ENCODE measurements around the gene RGSL1. TPM values are rescaled to one million over a fixed set of nuclear protein-coding genes. Genes with fewer than 3 reads are reported as not detected.

RGSL1 gene
- total and polyA plus RNA-seq, 9 of the 15 experiments (the other 6 are each of a cell fraction or from before 2014, with no cell fraction given), result 0.03 TPM; not detected in 8

DNA sequence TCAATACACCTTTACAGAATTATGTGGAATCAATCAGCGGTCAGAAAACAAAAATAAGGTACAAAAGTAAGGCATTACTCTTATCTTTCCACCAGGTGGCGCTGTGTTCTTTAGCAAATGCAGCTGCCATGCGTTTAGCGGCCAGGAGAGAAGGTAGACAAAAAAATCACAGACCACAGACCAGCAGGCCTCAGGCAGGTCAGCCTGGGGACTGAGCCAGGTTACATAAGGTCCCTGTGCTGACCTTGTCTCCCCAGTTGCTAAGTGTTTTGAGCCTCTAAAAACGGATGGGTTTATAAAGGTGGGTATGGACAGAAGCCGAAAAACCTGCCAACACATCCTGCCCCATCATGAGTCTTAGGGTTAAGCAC is 151.5 kb downstream of the RGSL1 start:
- Histone ChIP-seq H4K20me1 (replicated peaks; ENCODE audit: control insufficient read depth, insufficient read depth, low read length) (no peaks in the 10 kb centered on the region), H3K9me1 (ENCODE audit: control insufficient read depth, insufficient read depth, low read length) (no peaks in the 10 kb centered on the region), H3K27me3 (ENCODE audit: control insufficient read depth in 2 of 2, insufficient read depth in 2 of 2, low read length in 2 of 2) (peaks cover 2 to 21% of the 10 kb centered on the region in 2 experiments; a peak in 3 of 5 replicates), H3K79me2 (ENCODE audit: control insufficient read depth, insufficient read depth, low read length) (no peaks in the 10 kb centered on the region), H3K36me3 (ENCODE audit: control insufficient read depth, insufficient read depth, low read length) (no peaks in the 10 kb centered on the region), H3K4me1 (replicated peaks in 1 of 2; ENCODE audit: control insufficient read depth in 2 of 2, insufficient read depth in 2 of 2, low read length in 2 of 2) (peaks cover 9 to 13% of the 10 kb centered on the region in 2 experiments; a peak in 4 of 5 replicates), H3K4me3 (no peak overlapping the region), H3K9me3 (replicated peaks; ENCODE audit: control insufficient read depth, insufficient read depth, low read depth, low read length) (no peaks in the 10 kb centered on the region), H3K27ac (ENCODE audit: extremely low read depth, low read depth, low read length) (no peak overlapping the region), H2AFZ (ENCODE audit: low read depth, low read length) (no peak overlapping the region), H3K9ac (ENCODE audit: insufficient read depth in 1 of 2, low read depth in 2 of 2, low read length in 2 of 2) (no peak overlapping the region), H3K4me2 (ENCODE audit: insufficient read depth, low read length) (no peak overlapping the region)
- ChIA-PET CTCF (ENCODE audit: low intra/inter-chr PET ratio) (interaction anchor here (0.6 to 4.5 kb wide), 6 partner anchors 15 to 517 kb away, joined by 3 to 53 read pairs (median 14); no protein-coding TSS in a partner anchor), POLR2A (interaction anchor here (0.7 to 1.4 kb wide), 5 partner anchors 13 to 1012 kb away, joined by 3 to 6 read pairs (median 4); partner anchors contain the start of gene RNASEL)
- DNase-seq (ENCODE audit: extremely low read depth in 1 of 4, low spot score in 3 of 4) (peak; percentile 69 to 90 (median 75)), FAIRE-seq (peak; percentile 96), ATAC-seq (peak; percentile 48)
- intact Hi-C loops (cut with micrococcal nuclease), result loop anchor here (1.0 kb wide), 2 partner anchors 181 to 205 kb away; no protein-coding TSS in a partner anchor
- in situ Hi-C loops (cut with MboI), result no loop called here
- WGBS (ENCODE audit: insufficient coverage, low coverage, missing lambda C conversion rate), result 13% methylated on average over 6 of the region's 6 CpGs
- BruUV-seq (replicated peaks), result no TSS peak
- TF ChIP-seq, protein P1, sequence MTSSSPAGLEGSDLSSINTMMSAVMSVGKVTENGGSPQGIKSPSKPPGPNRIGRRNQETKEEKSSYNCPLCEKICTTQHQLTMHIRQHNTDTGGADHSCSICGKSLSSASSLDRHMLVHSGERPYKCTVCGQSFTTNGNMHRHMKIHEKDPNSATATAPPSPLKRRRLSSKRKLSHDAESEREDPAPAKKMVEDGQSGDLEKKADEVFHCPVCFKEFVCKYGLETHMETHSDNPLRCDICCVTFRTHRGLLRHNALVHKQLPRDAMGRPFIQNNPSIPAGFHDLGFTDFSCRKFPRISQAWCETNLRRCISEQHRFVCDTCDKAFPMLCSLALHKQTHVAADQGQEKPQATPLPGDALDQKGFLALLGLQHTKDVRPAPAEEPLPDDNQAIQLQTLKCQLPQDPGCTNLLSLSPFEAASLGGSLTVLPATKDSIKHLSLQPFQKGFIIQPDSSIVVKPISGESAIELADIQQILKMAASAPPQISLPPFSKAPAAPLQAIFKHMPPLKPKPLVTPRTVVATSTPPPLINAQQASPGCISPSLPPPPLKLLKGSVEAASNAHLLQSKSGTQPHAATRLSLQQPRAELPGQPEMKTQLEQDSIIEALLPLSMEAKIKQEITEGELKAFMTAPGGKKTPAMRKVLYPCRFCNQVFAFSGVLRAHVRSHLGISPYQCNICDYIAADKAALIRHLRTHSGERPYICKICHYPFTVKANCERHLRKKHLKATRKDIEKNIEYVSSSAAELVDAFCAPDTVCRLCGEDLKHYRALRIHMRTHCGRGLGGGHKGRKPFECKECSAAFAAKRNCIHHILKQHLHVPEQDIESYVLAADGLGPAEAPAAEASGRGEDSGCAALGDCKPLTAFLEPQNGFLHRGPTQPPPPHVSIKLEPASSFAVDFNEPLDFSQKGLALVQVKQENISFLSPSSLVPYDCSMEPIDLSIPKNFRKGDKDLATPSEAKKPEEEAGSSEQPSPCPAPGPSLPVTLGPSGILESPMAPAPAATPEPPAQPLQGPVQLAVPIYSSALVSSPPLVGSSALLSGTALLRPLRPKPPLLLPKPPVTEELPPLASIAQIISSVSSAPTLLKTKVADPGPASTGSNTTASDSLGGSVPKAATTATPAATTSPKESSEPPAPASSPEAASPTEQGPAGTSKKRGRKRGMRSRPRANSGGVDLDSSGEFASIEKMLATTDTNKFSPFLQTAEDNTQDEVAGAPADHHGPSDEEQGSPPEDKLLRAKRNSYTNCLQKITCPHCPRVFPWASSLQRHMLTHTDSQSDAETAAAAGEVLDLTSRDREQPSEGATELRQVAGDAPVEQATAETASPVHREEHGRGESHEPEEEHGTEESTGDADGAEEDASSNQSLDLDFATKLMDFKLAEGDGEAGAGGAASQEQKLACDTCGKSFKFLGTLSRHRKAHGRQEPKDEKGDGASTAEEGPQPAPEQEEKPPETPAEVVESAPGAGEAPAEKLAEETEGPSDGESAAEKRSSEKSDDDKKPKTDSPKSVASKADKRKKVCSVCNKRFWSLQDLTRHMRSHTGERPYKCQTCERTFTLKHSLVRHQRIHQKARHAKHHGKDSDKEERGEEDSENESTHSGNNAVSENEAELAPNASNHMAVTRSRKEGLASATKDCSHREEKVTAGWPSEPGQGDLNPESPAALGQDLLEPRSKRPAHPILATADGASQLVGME (CRISPR knock-in tag; IDR thresholded peaks at IDR 0.05), result no peak
- TF ChIP-seq, protein P2, sequence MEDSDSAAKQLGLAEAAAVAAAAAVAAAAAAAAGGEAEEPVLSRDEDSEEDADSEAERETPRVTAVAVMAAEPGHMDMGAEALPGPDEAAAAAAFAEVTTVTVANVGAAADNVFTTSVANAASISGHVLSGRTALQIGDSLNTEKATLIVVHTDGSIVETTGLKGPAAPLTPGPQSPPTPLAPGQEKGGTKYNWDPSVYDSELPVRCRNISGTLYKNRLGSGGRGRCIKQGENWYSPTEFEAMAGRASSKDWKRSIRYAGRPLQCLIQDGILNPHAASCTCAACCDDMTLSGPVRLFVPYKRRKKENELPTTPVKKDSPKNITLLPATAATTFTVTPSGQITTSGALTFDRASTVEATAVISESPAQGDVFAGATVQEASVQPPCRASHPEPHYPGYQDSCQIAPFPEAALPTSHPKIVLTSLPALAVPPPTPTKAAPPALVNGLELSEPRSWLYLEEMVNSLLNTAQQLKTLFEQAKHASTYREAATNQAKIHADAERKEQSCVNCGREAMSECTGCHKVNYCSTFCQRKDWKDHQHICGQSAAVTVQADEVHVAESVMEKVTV (CRISPR knock-in tag; IDR thresholded peaks at IDR 0.05), result peak; percentile 97
- TF ChIP-seq ARID2 (IDR thresholded peaks at IDR 0.05) (peak; percentile 81), HNRNPL (IDR thresholded peaks at IDR 0.05; ENCODE audit: low read depth, low read length) (no peak), ZZZ3 (IDR thresholded peaks at IDR 0.05) (no peak), MYBL2 (IDR thresholded peaks at IDR 0.05; ENCODE audit: low read depth) (no peak), MYBL2 (CRISPR knock-in tag; IDR thresholded peaks at IDR 0.05; ENCODE audit: borderline replicate concordance) (no peak), STAG1 (CRISPR knock-in tag; IDR thresholded peaks at IDR 0.05; ENCODE audit: borderline replicate concordance) (peak; percentile 38; the same call in 1 of the 2 replicates)
- TF ChIP-seq, protein P3, sequence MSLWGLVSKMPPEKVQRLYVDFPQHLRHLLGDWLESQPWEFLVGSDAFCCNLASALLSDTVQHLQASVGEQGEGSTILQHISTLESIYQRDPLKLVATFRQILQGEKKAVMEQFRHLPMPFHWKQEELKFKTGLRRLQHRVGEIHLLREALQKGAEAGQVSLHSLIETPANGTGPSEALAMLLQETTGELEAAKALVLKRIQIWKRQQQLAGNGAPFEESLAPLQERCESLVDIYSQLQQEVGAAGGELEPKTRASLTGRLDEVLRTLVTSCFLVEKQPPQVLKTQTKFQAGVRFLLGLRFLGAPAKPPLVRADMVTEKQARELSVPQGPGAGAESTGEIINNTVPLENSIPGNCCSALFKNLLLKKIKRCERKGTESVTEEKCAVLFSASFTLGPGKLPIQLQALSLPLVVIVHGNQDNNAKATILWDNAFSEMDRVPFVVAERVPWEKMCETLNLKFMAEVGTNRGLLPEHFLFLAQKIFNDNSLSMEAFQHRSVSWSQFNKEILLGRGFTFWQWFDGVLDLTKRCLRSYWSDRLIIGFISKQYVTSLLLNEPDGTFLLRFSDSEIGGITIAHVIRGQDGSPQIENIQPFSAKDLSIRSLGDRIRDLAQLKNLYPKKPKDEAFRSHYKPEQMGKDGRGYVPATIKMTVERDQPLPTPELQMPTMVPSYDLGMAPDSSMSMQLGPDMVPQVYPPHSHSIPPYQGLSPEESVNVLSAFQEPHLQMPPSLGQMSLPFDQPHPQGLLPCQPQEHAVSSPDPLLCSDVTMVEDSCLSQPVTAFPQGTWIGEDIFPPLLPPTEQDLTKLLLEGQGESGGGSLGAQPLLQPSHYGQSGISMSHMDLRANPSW (CRISPR knock-in tag; IDR thresholded peaks at IDR 0.05), result 0 out of 2 replicates have a peak, but pooled peaks have one; percentile 28
- TF ChIP-seq, protein P4, sequence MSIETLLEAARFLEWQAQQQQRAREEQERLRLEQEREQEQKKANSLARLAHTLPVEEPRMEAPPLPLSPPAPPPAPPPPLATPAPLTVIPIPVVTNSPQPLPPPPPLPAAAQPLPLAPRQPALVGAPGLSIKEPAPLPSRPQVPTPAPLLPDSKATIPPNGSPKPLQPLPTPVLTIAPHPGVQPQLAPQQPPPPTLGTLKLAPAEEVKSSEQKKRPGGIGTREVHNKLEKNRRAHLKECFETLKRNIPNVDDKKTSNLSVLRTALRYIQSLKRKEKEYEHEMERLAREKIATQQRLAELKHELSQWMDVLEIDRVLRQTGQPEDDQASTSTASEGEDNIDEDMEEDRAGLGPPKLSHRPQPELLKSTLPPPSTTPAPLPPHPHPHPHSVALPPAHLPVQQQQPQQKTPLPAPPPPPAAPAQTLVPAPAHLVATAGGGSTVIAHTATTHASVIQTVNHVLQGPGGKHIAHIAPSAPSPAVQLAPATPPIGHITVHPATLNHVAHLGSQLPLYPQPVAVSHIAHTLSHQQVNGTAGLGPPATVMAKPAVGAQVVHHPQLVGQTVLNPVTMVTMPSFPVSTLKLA (conservative IDR thresholded peaks at IDR 0.05), result 0 out of 4 replicates have a peak, but pooled peaks have one; percentile 30 to 55
